Measurements from ENCODE around the gene GMDS.

DNA sequence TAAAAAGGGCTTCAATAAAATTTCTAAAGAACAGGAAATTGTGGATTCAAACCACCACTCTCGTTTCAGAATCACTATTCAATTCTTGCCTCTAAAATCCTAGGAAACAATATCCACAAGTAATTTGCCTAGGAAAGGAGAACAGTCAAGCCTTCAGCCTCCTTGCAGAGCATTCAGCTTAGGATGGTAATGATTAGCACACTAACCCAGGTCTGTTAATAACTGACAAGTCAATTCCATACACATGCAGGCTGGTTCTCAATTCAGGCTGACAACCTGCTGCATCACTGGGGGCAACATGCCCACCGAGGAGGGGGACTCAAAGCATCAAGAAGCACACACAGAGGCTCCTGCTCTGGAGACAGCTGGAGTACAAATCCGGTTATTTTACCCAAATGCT lies 57.6 kb downstream of the GMDS start:
- TF ChIP-seq GLIS3 (CRISPR knock-in tag; IDR thresholded peaks at IDR 0.05) (no peak), BACH2 (CRISPR knock-in tag; IDR thresholded peaks at IDR 0.05; ENCODE audit: borderline replicate concordance) (no peak), ZFP3 (CRISPR knock-in tag; IDR thresholded peaks at IDR 0.05) (no peak), ZFP30 (CRISPR knock-in tag; IDR thresholded peaks at IDR 0.05) (no peak)

All from SK-N-SH treated with all-trans-retinoic acid at 6 μM for 48 hours (cell line).